ENCODE measurements around the gene ANKHD1. TPM values are rescaled to one million over a fixed set of nuclear protein-coding genes. Genes with fewer than 3 reads are reported as not detected.

Gene ANKHD1
- total RNA-seq, 3 donors from 2014 or later, result 88.6 to 102 (median 95.1) TPM

DNA sequence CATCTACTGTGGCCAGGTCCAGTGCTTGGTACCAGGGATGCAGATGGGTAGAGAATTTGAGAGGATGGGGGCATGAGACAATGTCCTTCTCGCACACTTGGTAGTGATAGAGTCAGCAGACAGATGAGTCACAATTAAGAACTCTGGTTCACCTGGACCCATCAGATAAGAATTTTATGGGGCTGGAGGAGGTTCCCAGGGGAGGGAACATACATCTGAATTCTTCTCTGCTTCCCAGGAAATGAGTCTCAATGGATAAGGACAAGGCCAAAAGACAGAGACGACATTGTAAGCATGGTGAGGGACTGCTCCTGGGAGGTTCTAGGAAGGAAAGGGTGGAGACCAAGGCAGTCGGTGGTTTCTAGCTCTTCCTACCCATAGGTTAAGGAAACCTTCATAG lies 36.4 kb upstream of the ANKHD1 start:
- Mint-ChIP-seq H3K27me3 (ENCODE audit: low read depth) (no peaks in the 10 kb centered on the region), H3K36me3 (ENCODE audit: insufficient read depth) (no peaks in the 10 kb centered on the region), H3K9me3 (no peaks in the 10 kb centered on the region), H3K4me1 (ENCODE audit: low read depth) (peaks cover 4% of the 10 kb centered on the region), H3K4me3 (no peak overlapping the region)
- DNase-seq (no peak), ATAC-seq (no peak)

- Mint-ChIP-seq H3K4me3 (no peak overlapping the region), H3K4me1 (ENCODE audit: low read depth) (peaks cover 4% of the 10 kb centered on the region), H3K36me3 (ENCODE audit: insufficient read depth) (no peaks in the 10 kb centered on the region), H3K9me3 (no peaks in the 10 kb centered on the region), H3K27me3 (ENCODE audit: low read depth) (no peaks in the 10 kb centered on the region)
- no peak for DNase-seq
- no peak for ATAC-seq
Measured at GRCh38 chr5:140365941-140366340, 35.7 kb upstream of the ANKHD1 start.

DNA sequence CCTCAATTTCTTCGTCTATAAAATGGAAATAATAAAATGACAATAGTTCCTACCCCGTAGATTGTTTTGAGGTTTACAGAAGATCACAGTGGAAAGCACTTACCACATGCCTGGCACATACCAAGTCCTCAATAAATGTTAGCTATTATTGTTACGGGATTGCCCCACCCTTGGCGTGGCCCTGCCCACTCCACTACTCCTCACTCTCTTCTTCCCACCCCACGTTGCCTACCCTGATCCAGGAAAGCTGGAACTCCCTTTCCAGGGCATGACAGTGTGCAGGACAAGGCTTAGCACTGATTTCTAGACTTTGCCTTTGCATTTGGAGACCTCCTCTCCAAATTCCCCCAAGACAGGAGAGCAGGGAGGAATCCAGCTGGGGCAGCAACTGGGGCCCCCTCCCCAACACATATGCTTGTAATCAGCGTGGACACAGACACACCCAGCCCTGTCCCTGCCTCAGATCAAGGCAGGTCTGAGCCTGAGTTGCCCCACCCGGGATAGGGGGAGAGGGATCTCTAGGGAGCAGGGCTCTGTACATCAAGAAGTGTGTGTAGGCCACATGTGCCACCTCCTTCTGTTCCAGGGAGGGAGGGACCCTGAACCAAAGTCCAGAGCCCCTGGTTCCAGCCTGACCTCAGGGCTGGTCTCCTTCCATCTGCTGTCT lies 34.9 kb upstream of the ANKHD1 start:
- Mint-ChIP-seq H3K4me1 (ENCODE audit: low read depth) (peaks cover 4% of the 10 kb centered on the region), H3K9me3 (no peaks in the 10 kb centered on the region), H3K27me3 (ENCODE audit: low read depth) (no peaks in the 10 kb centered on the region)

GRCh38 chr5:140367256-140368013 lies 34.2 kb upstream of the ANKHD1 start:
- Mint-ChIP-seq H3K4me3 (no peak overlapping the region), H3K36me3 (ENCODE audit: insufficient read depth) (no peaks in the 10 kb centered on the region), H3K9me3 (no peaks in the 10 kb centered on the region), H3K27me3 (ENCODE audit: low read depth) (no peaks in the 10 kb centered on the region), H3K4me1 (ENCODE audit: low read depth) (peaks cover 4% of the 10 kb centered on the region)
- DNase-seq (no peak), ATAC-seq (no peak)

More for the DNA sequence above, 34.9 kb upstream of the ANKHD1 start:
- no peaks in the 10 kb centered on the region for H3K36me3 Mint-ChIP-seq (ENCODE audit: insufficient read depth)
- DNase-seq (no peak), ATAC-seq (no peak)
- no peak overlapping the region for H3K4me3 Mint-ChIP-seq

- no peaks in the 10 kb centered on the region for H3K27me3 Mint-ChIP-seq (ENCODE audit: low read depth)
- H3K4me1 Mint-ChIP-seq (ENCODE audit: low read depth), result no peaks in the 10 kb centered on the region
- H3K9me3 Mint-ChIP-seq, result no peaks in the 10 kb centered on the region
- H3K36me3 Mint-ChIP-seq (ENCODE audit: insufficient read depth), result no peaks in the 10 kb centered on the region
- DNase-seq (no peak), ATAC-seq (no peak)
- H3K4me3 Mint-ChIP-seq, result no peak overlapping the region
Measured at GRCh38 chr5:140371356-140372151, 30.1 kb upstream of the ANKHD1 start.

DNA sequence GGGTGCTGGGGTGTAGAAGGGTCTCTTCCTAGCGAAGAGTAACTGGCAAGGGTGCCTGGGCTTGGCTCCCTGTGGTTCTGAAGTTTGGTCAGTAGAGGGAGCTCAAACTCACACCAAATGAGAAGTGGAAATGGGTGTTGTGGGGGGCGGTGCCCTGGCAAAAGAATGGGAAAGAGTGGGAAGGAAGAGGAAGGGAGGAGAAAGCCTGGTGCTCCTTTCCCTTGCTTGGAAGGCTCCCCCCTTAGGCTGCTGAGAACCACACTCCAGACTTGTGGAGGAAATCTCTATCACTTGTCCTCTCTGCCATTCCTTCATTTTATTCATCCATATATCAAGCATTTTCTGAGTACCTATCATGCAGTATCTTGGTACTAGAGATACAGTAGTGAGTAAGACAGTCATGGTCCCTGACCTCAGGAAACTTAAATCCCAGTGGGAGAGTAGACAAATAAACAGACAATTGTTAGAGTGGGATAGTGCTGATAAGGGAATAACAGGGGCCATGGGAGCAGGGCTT lies 28.6 kb upstream of the ANKHD1 start:
- Mint-ChIP-seq H3K9me3 (no peaks in the 10 kb centered on the region), H3K36me3 (ENCODE audit: insufficient read depth) (no peaks in the 10 kb centered on the region), H3K4me1 (ENCODE audit: low read depth) (no peaks in the 10 kb centered on the region), H3K4me3 (no peak overlapping the region), H3K27me3 (ENCODE audit: low read depth) (no peaks in the 10 kb centered on the region)
- ATAC-seq (peak; percentile 62 to 80), DNase-seq (peak; percentile 29)

DNA sequence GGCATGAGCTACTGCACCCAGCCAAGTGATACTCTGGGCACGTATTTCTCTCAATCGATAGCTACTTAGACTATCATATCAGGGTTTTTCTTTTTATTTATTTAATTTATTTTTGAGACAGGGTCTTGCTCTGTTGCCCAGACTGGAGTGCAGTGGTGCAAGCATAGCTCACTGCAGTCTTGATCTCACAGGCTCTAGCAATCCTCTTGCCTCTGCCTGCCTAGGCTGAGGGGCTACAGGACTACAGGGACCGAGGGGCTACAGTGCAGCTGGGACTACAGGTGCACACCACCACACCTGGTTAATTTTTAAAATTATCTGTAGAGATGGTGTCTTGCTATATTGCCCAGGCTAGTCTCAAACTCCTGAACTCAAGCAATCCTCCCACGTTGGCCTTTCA lies 20.3 kb upstream of the ANKHD1 start:
- H3K36me3 Mint-ChIP-seq (ENCODE audit: insufficient read depth), result no peaks in the 10 kb centered on the region
- no peak overlapping the region for H3K4me3 Mint-ChIP-seq
- H3K9me3 Mint-ChIP-seq, result no peaks in the 10 kb centered on the region
- H3K4me1 Mint-ChIP-seq (ENCODE audit: low read depth), result peaks cover 6% of the 10 kb centered on the region
- no peaks in the 10 kb centered on the region for H3K27me3 Mint-ChIP-seq (ENCODE audit: low read depth)
- DNase-seq (no peak), ATAC-seq (no peak)

DNA sequence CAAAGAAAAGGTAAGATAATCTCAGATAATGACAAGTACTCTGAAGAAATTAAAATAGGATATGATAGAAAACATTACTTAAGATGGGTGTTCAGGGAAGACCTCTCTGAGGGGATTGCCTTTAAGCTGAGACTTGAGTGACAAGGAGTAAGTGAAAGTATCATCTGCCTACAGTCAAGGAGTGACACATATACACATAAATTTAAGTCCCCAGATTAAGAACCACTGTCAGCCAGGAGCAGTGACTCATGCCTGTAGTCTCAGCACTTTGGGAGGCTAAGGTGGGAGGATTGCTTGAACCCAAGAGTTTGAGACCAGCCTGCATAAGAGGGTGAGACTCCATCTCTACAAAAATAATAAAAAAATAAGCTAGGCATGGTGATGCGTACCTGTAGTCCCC lies 19.7 kb upstream of the ANKHD1 start:
- H3K36me3 Mint-ChIP-seq (ENCODE audit: insufficient read depth), result no peaks in the 10 kb centered on the region
- DNase-seq (no peak), ATAC-seq (peak; percentile 95 to 99)
- peaks cover 6% of the 10 kb centered on the region for H3K4me1 Mint-ChIP-seq (ENCODE audit: low read depth)
- no peak overlapping the region for H3K4me3 Mint-ChIP-seq
- H3K9me3 Mint-ChIP-seq, result no peaks in the 10 kb centered on the region
- H3K27me3 Mint-ChIP-seq (ENCODE audit: low read depth), result no peaks in the 10 kb centered on the region

GRCh38 chr5:140382866-140383265 lies 18.8 kb upstream of the ANKHD1 start:
- H3K4me3 Mint-ChIP-seq, result no peak overlapping the region
- ATAC-seq (no peak), DNase-seq (no peak)
- H3K27me3 Mint-ChIP-seq (ENCODE audit: low read depth), result no peaks in the 10 kb centered on the region
- H3K4me1 Mint-ChIP-seq (ENCODE audit: low read depth), result peaks cover 6% of the 10 kb centered on the region
- H3K9me3 Mint-ChIP-seq, result no peaks in the 10 kb centered on the region
- H3K36me3 Mint-ChIP-seq (ENCODE audit: insufficient read depth), result no peaks in the 10 kb centered on the region

GRCh38 chr5:140383300-140383699 lies 18.3 kb upstream of the ANKHD1 start:
- H3K4me1 Mint-ChIP-seq (ENCODE audit: low read depth), result peaks cover 6% of the 10 kb centered on the region
- no peaks in the 10 kb centered on the region for H3K9me3 Mint-ChIP-seq
- H3K4me3 Mint-ChIP-seq, result no peak overlapping the region
- H3K27me3 Mint-ChIP-seq (ENCODE audit: low read depth), result no peaks in the 10 kb centered on the region
- no peak for DNase-seq
- no peak for ATAC-seq
- no peaks in the 10 kb centered on the region for H3K36me3 Mint-ChIP-seq (ENCODE audit: insufficient read depth)

DNA sequence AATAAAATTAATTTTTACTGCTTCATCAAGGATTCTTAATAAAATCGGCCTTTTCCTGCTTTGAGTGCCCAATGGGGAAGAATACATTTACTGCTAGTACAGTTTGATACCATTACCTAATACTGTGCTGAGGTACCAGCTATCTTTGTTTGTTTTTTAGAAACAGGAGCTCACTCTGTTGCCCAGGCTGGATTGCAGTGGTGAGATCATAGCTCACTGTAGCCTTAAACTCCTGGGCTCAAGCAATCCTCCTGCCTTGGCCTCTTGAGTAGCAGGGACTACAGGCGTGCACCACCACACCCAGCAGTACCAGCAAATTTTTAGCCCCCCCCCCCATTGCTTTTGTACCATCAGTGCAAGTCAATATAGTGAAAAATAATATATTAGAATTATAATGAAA lies 13.6 kb upstream of the ANKHD1 start:
- DNase-seq (no peak), ATAC-seq (no peak)
- no peaks in the 10 kb centered on the region for H3K27me3 Mint-ChIP-seq (ENCODE audit: low read depth)
- no peaks in the 10 kb centered on the region for H3K9me3 Mint-ChIP-seq
- peaks cover 3% of the 10 kb centered on the region for H3K4me1 Mint-ChIP-seq (ENCODE audit: low read depth)
- no peak overlapping the region for H3K4me3 Mint-ChIP-seq
- H3K36me3 Mint-ChIP-seq (ENCODE audit: insufficient read depth), result peaks cover 3% of the 10 kb centered on the region

DNA sequence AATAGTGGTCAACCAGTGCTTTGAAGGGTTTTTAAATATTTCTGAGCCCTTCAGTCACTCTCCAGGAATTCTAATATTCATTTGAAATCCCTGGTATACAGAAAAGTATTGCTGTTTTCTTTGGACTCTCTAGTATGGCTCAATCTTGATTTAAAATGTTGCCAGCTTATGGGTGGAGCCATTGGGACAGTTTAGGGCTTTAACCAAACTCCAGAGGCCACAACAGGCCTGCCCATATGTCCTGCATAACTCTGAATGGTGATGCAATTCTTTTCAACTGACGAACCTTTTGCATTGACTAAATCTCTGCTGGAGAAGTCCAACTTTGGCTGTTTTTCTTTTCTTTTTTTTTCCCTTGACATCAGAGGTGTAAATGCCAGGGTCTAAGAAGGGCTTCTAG lies 10.3 kb upstream of the ANKHD1 start:
- ATAC-seq, result no peak
- Mint-ChIP-seq H3K36me3 (ENCODE audit: insufficient read depth) (peaks cover 3% of the 10 kb centered on the region), H3K27me3 (ENCODE audit: low read depth) (no peaks in the 10 kb centered on the region), H3K9me3 (no peaks in the 10 kb centered on the region), H3K4me1 (ENCODE audit: low read depth) (no peaks in the 10 kb centered on the region), H3K4me3 (no peak overlapping the region)
- DNase-seq, result no peak

DNA sequence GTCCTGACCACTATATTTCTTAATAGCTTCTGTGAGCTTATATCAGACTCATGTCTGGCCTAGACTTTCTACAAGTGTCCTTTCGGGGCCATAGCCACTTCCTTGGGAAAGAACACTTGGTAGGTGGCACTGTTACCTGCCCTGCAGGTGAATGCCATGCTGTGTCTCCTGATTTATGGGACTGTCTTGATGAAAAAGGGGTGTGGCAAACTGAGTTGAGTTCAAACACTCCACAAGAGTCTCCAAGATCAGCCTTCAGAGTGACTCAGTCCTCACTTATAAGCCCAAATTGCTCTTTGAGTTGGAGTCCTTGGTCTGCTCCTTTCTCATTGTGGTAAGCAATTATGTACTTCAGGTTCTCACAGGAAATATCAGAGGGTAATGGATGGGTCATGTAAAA lies 9.9 kb upstream of the ANKHD1 start:
- Mint-ChIP-seq H3K36me3 (ENCODE audit: insufficient read depth) (peaks cover 3% of the 10 kb centered on the region), H3K9me3 (no peaks in the 10 kb centered on the region), H3K27me3 (ENCODE audit: low read depth) (no peaks in the 10 kb centered on the region), H3K4me1 (ENCODE audit: low read depth) (no peaks in the 10 kb centered on the region), H3K4me3 (no peak overlapping the region)
- DNase-seq (no peak), ATAC-seq (no peak)

- H3K9me3 Mint-ChIP-seq, result no peaks in the 10 kb centered on the region
- ATAC-seq (no peak), DNase-seq (no peak)
- H3K27me3 Mint-ChIP-seq (ENCODE audit: low read depth), result no peaks in the 10 kb centered on the region
- H3K4me1 Mint-ChIP-seq (ENCODE audit: low read depth), result no peaks in the 10 kb centered on the region
- no peak overlapping the region for H3K4me3 Mint-ChIP-seq
- peaks cover 3% of the 10 kb centered on the region for H3K36me3 Mint-ChIP-seq (ENCODE audit: insufficient read depth)
Measured at GRCh38 chr5:140393738-140394137, 7.9 kb upstream of the ANKHD1 start.
